IMR-90 (cell line): ENCODE results near the gene ZNF182. TPM values are rescaled to one million over a fixed set of nuclear protein-coding genes. Genes with fewer than 3 reads are reported as not detected.

Source experiments
- ATAC-seq: fragments of 200-7000 bp; cut with Tn5 transposase; 2 replicates; pipeline ENCODE4 v1.9.1; 2020; ENCODE audit warnings: low read depth, mild to moderate bottlenecking, moderate library complexity
- BruUV-seq: library from RNA; stranded (reverse); fragments of 400-500 nt; replicated peaks from 2 replicates; lab custom pipeline; 2021; lab: Mats Ljungman, UMichigan
- CTCF ChIA-PET: fragments of 300-600 bp; formaldehyde crosslinking; extraction: SDS; loops from one replicate; lab custom pipeline; 2021; ENCODE audit warnings: antibody characterized with exemption; lab: Yijun Ruan, JAX
- POLR2A ChIA-PET: fragments of 300-600 bp; sonication (Branson Sonifier 250); formaldehyde crosslinking; loops from one replicate; lab custom pipeline; 2022; ENCODE audit warnings: antibody characterized with exemption; ENCODE audit not compliant: unreplicated experiment; lab: Charles Lee
- DNase-seq: peaks from one replicate; pipeline ENCODE4 v3.0.0; 2013
- H2AFZ ChIP-seq: replicated peaks from 2 replicates; pipeline ENCODE3; 2013; ENCODE audit warnings: low read length, mild to moderate bottlenecking; ENCODE audit not compliant: poor library complexity
- H2AK5ac ChIP-seq: 2 replicates; pipeline ENCODE4 v1.6.1; 2013; ENCODE audit warnings: low read depth, low read length, inconsistent platforms
- H2AK9ac ChIP-seq: replicated peaks from 2 replicates; pipeline ENCODE3; 2013; ENCODE audit warnings: mild to moderate bottlenecking, low read depth, low read length, moderate library complexity; ENCODE audit not compliant: poor library complexity
- H2BK120ac ChIP-seq: 2 replicates; pipeline ENCODE4 v1.6.1; 2013; ENCODE audit warnings: low read depth, low read length, inconsistent platforms
- H2BK15ac ChIP-seq: 3 replicates; pipeline ENCODE4 v1.6.1; 2013; ENCODE audit warnings: low read depth, low read length, inconsistent platforms
- H2BK20ac ChIP-seq: 2 replicates; pipeline ENCODE4 v1.6.1; 2013; ENCODE audit warnings: low read depth, mild to moderate bottlenecking, inconsistent platforms, low read length, moderate library complexity
- H2BK5ac ChIP-seq: 2 replicates; pipeline ENCODE4 v1.6.1; 2013; ENCODE audit warnings: mild to moderate bottlenecking, low read depth, low read length, inconsistent platforms; ENCODE audit not compliant: poor library complexity, severe bottlenecking
- H3K14ac ChIP-seq: replicated peaks from 2 replicates; pipeline ENCODE4 v1.6.1; 2013; ENCODE audit warnings: low read depth, low read length, inconsistent platforms
- H3K18ac ChIP-seq: 2 replicates; pipeline ENCODE4 v1.6.1; 2013; ENCODE audit warnings: low read depth, low read length, control low read depth
- H3K23ac ChIP-seq: 2 replicates; pipeline ENCODE4 v1.6.1; 2013; ENCODE audit warnings: low read depth, low read length, inconsistent platforms
- H3K27ac ChIP-seq: 2 replicates; pipeline ENCODE4 v1.5.1; 2013; ENCODE audit warnings: mild to moderate bottlenecking, control low read depth, low read length; ENCODE audit not compliant: insufficient read depth
- H3K27me3 ChIP-seq: 2 replicates; pipeline ENCODE4 v1.6.1; 2013; ENCODE audit warnings: low read length; ENCODE audit not compliant: control insufficient read depth, insufficient read depth
- H3K36me3 ChIP-seq: 2 replicates; pipeline ENCODE4 v1.6.1; 2013; ENCODE audit warnings: low read length, mixed read lengths; ENCODE audit not compliant: control insufficient read depth, insufficient read depth
- H3K4ac ChIP-seq: 2 replicates; pipeline ENCODE4 v1.6.1; 2013; ENCODE audit warnings: low read depth, low read length, inconsistent platforms
- H3K4me1 ChIP-seq: 2 replicates; pipeline ENCODE4 v1.6.1; 2013; ENCODE audit warnings: low read length, mixed read lengths; ENCODE audit not compliant: control insufficient read depth, insufficient read depth
- H3K4me2 ChIP-seq: 2 replicates; pipeline ENCODE4 v1.6.1; 2013; ENCODE audit warnings: low read depth, mild to moderate bottlenecking, control low read depth, low read length, moderate library complexity
- H3K4me3 ChIP-seq: 2 replicates; pipeline ENCODE4 v1.5.1; 2013; ENCODE audit warnings: low read depth, mild to moderate bottlenecking, control low read depth, low read length, moderate library complexity; ENCODE audit not compliant: insufficient read depth
- H3K56ac ChIP-seq: 2 replicates; pipeline ENCODE4 v1.6.1; 2013; ENCODE audit warnings: low read length, inconsistent platforms; ENCODE audit not compliant: insufficient read depth; ENCODE audit errors: extremely low read depth
- H3K79me1 ChIP-seq, 2 experiments: 2 replicates each; pipeline ENCODE4 v1.6.1; 2013; ENCODE audit warnings: low read length in 2 of 2, inconsistent platforms in 1 of 2, low read depth in 1 of 2
- H3K9ac ChIP-seq: 2 replicates; pipeline ENCODE4 v1.6.1; 2013; ENCODE audit warnings: low read depth, low read length, control low read depth
- H3K9me1 ChIP-seq: 2 replicates; pipeline ENCODE4 v1.6.1; 2013; ENCODE audit warnings: low read length, inconsistent platforms; ENCODE audit not compliant: insufficient read depth
- H3K9me3 ChIP-seq: 2 replicates; pipeline ENCODE4 v1.6.1; 2013; ENCODE audit warnings: low read length; ENCODE audit not compliant: control insufficient read depth, insufficient read depth
- H4K20me1 ChIP-seq: 2 replicates; pipeline ENCODE4 v1.6.1; 2013; ENCODE audit warnings: low read length, inconsistent platforms; ENCODE audit not compliant: insufficient read depth
- H4K5ac ChIP-seq: 2 replicates; pipeline ENCODE4 v1.6.1; 2013; ENCODE audit warnings: mild to moderate bottlenecking, low read depth, low read length, control low read depth
- H4K8ac ChIP-seq, 2 experiments: 2 replicates each; pipeline ENCODE4 v1.6.1; 2013; ENCODE audit warnings: low read depth in 2 of 2, low read length in 2 of 2, control low read depth in 1 of 2, inconsistent platforms in 1 of 2
- H4K91ac ChIP-seq: 2 replicates; pipeline ENCODE4 v1.6.1; 2013; ENCODE audit warnings: low read depth, low read length, inconsistent platforms; ENCODE audit not compliant: insufficient read depth
- BHLHE40 ChIP-seq: fragments of 150-350 bp; IDR thresholded peaks from 2 replicates; pipeline ENCODE4 v1.6.1; 2016; ENCODE audit warnings: mild to moderate bottlenecking, low read depth, low read length
- CEBPB ChIP-seq: IDR thresholded peaks from 2 replicates; pipeline ENCODE4 v1.6.1; 2012; ENCODE audit warnings: low read depth, low read length, improper control_type of control experiment
- CHD1 ChIP-seq: IDR thresholded peaks from 2 replicates; pipeline ENCODE4 v1.6.1; 2012; ENCODE audit warnings: low read depth, low read length, improper control_type of control experiment
- ELK1 ChIP-seq: fragments of 150-350 bp; IDR thresholded peaks from 2 replicates; pipeline ENCODE4 v1.6.1; 2016; ENCODE audit warnings: low read depth, mild to moderate bottlenecking, low read length, moderate library complexity, borderline replicate concordance
- MAFK ChIP-seq: IDR thresholded peaks from 2 replicates; pipeline ENCODE4 v1.6.1; 2012; ENCODE audit warnings: low read depth, low read length, improper control_type of control experiment
- MXI1 ChIP-seq: IDR thresholded peaks from 2 replicates; pipeline ENCODE4 v1.6.1; 2012; ENCODE audit warnings: low read depth, mild to moderate bottlenecking, low read length, moderate library complexity, borderline replicate concordance
- NFE2L2 ChIP-seq: fragments of 150-350 bp; IDR thresholded peaks from 2 replicates; pipeline ENCODE4 v1.6.1; 2016; ENCODE audit warnings: low read depth, mild to moderate bottlenecking, low read length
- POLR2A ChIP-seq: IDR thresholded peaks from 2 replicates; pipeline ENCODE4 v1.6.1; 2012; ENCODE audit warnings: mild to moderate bottlenecking, low read depth, low read length
- RFX5 ChIP-seq: IDR thresholded peaks from 2 replicates; pipeline ENCODE4 v1.8.0; 2012; ENCODE audit warnings: low read depth, mild to moderate bottlenecking, low read length, moderate library complexity
- SMC3 ChIP-seq: fragments of 150-350 bp; IDR thresholded peaks from 2 replicates; pipeline ENCODE4 v1.6.1; 2016; ENCODE audit warnings: low read depth, mild to moderate bottlenecking, antibody characterized with exemption, low read length, moderate library complexity
- WGBS, 2 experiments: methylation state at CpG; one replicate each; pipeline versions ENCODE4 v1.1.5 to v1.1.7; 2013; ENCODE audit warnings: missing lambda C conversion rate in 2 of 2; ENCODE audit not compliant: insufficient read length in 1 of 2; ENCODE audit errors: extremely low coverage in 2 of 2; 5-methylcytosine and 5-hydroxymethylcytosine counted together
- dilution Hi-C: fragments of 300-500 bp; cut with HindIII; formaldehyde crosslinking; loops from one replicate; pipeline ENCODE4 v1.14.3; 2018; ENCODE audit warnings: low sequenced_read_pairs; ENCODE audit not compliant: unreplicated experiment
- in situ Hi-C: fragments of 300-500 bp; cut with MboI; formaldehyde crosslinking; loops from 3 replicates; pipeline ENCODE4 v1.14.3; 2019; ENCODE audit warnings: low sequenced_read_pairs, inconsistent platforms, mixed read lengths
- intact Hi-C: fragments of 100-400 bp; cut with micrococcal nuclease; formaldehyde crosslinking; loops from 2 replicates; pipeline ENCODE4 v1.10.0; 2022
- polyA plus RNA-seq, 3 experiments: library from polyadenylated mRNA; depleted of rRNA; stranded (reverse); fragments of >200 nt; gene quantifications; 2 replicates each; pipeline ENCODE4 v1.2.3, GENCODE V29; 2012; ENCODE audit warnings: low replicate concordance in 1 of 3
- total RNA-seq: library from RNA; depleted of rRNA; stranded (reverse); fragments of >200 nt; gene quantifications from 2 replicates; pipeline ENCODE4 v1.2.3, GENCODE V29; 2012

Gene ZNF182
- total and polyA plus RNA-seq, 2 of the 4 experiments (the other 2 are of a cell fraction), result 1.7 to 3.0 TPM

GRCh38 chrX:48022100-48022499 is 18.3 kb upstream of the ZNF182 start:
- H4K8ac ChIP-seq, result peak overlapping the region; percentile 61 to 90; a peak in 3 of 4 replicates
- no peak overlapping the region for H2BK20ac ChIP-seq
- dilution Hi-C loops (no loop called here), intact Hi-C loops (no loop called here), in situ Hi-C loops (loop anchor here (10.0 kb wide), 1 partner anchor 187 kb away; the partner anchor contains the start of gene ZNF81)
- no peak overlapping the region for H3K4ac ChIP-seq
- H3K79me1 ChIP-seq, result no peaks in the 10 kb centered on the region
- TF ChIP-seq POLR2A (no peak), RFX5 (no peak), CHD1 (no peak), NFE2L2 (no peak), MAFK (no peak), CEBPB (no peak), ELK1 (no peak), SMC3 (no peak), BHLHE40 (no peak), MXI1 (no peak)
- no peak overlapping the region for H3K9ac ChIP-seq
- H3K4me3 ChIP-seq, result no peak overlapping the region
- no peaks in the 10 kb centered on the region for H3K9me3 ChIP-seq
- H3K14ac ChIP-seq, result no peak overlapping the region
- no peak overlapping the region for H3K18ac ChIP-seq
- H3K56ac ChIP-seq, result no peak overlapping the region
- no peak overlapping the region for H2AK9ac ChIP-seq
- ATAC-seq (no peak), DNase-seq (no peak)
- no CpG with 5 or more reads among the region's 3 CpGs for WGBS, 2 experiments
- H3K4me1 ChIP-seq, result no peaks in the 10 kb centered on the region
- CTCF ChIA-PET, result no interaction called here
- no peak overlapping the region for H2BK5ac ChIP-seq
- no TSS peak for BruUV-seq
- no peak overlapping the region for H2BK120ac ChIP-seq
- H3K23ac ChIP-seq, result no peak overlapping the region
- H2BK15ac ChIP-seq, result no peak overlapping the region
- no peaks in the 10 kb centered on the region for H3K36me3 ChIP-seq
- no peaks in the 10 kb centered on the region for H4K20me1 ChIP-seq
- H3K9me1 ChIP-seq, result no peaks in the 10 kb centered on the region
- H4K91ac ChIP-seq, result no peak overlapping the region
- H3K27me3 ChIP-seq, result no peaks in the 10 kb centered on the region
- POLR2A ChIA-PET, result no interaction called here
- no peak overlapping the region for H2AK5ac ChIP-seq
- H2AFZ ChIP-seq, result no peak overlapping the region
- no peak overlapping the region for H3K4me2 ChIP-seq
- H3K27ac ChIP-seq, result no peak overlapping the region
- no peak overlapping the region for H4K5ac ChIP-seq
